ENCODE data around the gene NLRP9.

Gene NLRP9

DNA sequence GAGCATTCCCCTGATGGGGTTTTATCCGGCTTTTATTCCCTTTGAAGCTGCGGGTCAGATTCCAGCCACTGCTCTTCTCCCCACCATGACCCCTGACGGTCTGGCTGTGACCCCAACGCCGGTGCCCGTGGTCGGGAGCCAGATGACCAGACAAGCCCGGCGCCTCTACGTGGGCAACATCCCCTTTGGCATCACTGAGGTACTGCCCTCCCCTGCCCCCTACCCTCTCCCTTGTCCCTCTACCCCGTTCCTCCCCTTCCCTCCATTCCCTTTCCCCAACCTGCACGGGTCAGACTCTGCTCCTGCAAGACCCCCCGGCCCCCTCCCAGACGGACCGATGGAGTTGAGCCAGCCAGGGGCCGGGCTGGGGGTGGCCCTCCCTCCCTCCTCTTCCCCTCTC, 77.2 kb downstream of the NLRP9 start:
- Mint-ChIP-seq H3K4me3 (no peak overlapping the region), H3K9me3 (no peaks in the 10 kb centered on the region), H3K36me3 (ENCODE audit: low read depth) (peaks cover 48% of the 10 kb centered on the region), H3K27me3 (ENCODE audit: low read depth, poor library complexity) (no peaks in the 10 kb centered on the region), H3K27ac (peak overlapping the region; percentile 68), H3K4me1 (peaks cover 38% of the 10 kb centered on the region)
- DNase-seq: no peak
- TF ChIP-seq, protein P1, sequence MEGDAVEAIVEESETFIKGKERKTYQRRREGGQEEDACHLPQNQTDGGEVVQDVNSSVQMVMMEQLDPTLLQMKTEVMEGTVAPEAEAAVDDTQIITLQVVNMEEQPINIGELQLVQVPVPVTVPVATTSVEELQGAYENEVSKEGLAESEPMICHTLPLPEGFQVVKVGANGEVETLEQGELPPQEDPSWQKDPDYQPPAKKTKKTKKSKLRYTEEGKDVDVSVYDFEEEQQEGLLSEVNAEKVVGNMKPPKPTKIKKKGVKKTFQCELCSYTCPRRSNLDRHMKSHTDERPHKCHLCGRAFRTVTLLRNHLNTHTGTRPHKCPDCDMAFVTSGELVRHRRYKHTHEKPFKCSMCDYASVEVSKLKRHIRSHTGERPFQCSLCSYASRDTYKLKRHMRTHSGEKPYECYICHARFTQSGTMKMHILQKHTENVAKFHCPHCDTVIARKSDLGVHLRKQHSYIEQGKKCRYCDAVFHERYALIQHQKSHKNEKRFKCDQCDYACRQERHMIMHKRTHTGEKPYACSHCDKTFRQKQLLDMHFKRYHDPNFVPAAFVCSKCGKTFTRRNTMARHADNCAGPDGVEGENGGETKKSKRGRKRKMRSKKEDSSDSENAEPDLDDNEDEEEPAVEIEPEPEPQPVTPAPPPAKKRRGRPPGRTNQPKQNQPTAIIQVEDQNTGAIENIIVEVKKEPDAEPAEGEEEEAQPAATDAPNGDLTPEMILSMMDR (IDR thresholded peaks at IDR 0.05): no peak

DNA sequence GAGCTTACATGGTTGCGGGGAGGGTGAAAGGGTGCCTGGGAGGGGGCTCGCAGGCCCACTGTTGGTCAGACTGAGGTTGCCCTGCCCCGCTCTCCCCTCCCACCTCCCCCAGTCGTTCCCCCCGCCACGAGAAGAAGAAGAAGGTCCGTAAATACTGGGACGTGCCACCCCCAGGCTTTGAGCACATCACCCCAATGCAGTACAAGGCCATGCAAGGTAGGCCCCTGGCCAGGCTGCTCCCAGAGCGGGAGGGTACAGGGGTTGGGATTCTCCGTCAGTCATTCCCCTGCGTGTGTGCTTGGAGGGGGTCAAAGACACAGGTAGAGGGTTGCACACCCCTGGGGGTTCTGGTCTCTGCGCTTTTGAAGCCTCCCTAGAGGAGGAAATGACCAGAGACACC, 77.8 kb downstream of the NLRP9 start:
- TF ChIP-seq, protein P1 (IDR thresholded peaks at IDR 0.05): no peak
- Mint-ChIP-seq H3K9me3 (no peaks in the 10 kb centered on the region), H3K4me3 (no peak overlapping the region), H3K27me3 (ENCODE audit: low read depth, poor library complexity) (no peaks in the 10 kb centered on the region), H3K27ac (no peak overlapping the region), H3K36me3 (ENCODE audit: low read depth) (peaks cover 43% of the 10 kb centered on the region), H3K4me1 (peaks cover 43% of the 10 kb centered on the region)
- no peak for DNase-seq

DNA sequence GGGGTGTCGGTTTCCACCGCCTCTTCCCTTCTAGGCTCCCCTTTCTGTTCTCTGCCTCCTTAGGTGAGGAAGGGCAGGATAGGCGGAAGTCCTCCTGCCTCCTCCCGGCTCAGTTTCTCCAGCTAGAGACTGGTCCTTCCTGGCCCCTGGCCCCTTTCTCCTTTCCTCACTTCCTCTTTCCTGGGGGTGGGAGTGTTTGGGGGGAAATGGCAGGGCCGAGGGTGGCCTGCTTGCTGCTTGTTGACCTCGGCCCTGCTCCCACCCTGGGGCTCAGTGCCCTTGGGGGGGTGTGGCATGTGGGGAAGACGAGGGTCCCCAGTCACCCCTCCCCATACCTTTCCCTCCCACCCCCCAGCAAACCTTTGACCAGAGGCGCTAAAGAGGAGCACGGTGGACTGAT, 78.4 kb downstream of the NLRP9 start:
- no peak for DNase-seq
- TF ChIP-seq, protein P1 (IDR thresholded peaks at IDR 0.05): no peak
- peak overlapping the region; percentile 69 for H3K4me3 Mint-ChIP-seq
- no peaks in the 10 kb centered on the region for H3K9me3 Mint-ChIP-seq
- peaks cover 43% of the 10 kb centered on the region for H3K4me1 Mint-ChIP-seq
- H3K27ac Mint-ChIP-seq: peak overlapping the region; percentile 99
- H3K27me3 Mint-ChIP-seq (ENCODE audit: low read depth, poor library complexity): no peaks in the 10 kb centered on the region
- peaks cover 40% of the 10 kb centered on the region for H3K36me3 Mint-ChIP-seq (ENCODE audit: low read depth)

DNA sequence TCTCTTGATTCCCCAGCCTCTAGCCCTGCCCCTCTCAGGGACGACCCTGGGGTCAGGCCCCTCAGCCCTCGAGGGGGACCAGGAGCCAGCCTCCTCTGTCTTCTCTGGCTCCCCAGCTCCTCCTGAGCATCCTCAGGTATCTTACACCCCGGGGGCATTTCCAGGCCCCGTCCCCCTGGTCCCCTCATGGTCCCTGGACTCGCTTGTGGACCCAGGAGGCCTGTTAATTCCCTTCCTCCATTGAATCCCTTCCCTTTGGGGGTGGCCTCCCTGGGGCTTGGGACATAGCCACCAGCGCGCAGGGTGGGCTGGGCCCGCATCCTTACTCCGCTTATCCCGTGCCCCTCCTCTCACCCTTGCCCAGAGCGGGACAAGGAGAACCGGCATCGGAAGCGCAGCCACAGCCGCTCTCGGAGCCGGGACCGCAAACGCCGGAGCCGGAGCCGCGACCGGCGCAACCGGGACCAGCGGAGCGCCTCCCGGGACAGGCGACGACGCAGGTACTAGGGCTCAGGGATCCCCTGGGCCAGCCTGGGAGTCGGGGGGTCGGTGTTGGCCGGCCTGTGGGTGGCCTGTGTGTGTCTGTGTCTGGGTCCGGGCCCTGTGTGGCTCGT, 79.2 kb downstream of the NLRP9 start:
- no peaks in the 10 kb centered on the region for H3K9me3 Mint-ChIP-seq
- peaks cover 38% of the 10 kb centered on the region for H3K36me3 Mint-ChIP-seq (ENCODE audit: low read depth)
- DNase-seq: no peak
- peaks cover 43% of the 10 kb centered on the region for H3K4me1 Mint-ChIP-seq
- peak overlapping the region; percentile 99 for H3K27ac Mint-ChIP-seq
- H3K27me3 Mint-ChIP-seq (ENCODE audit: low read depth, poor library complexity): no peaks in the 10 kb centered on the region
- H3K4me3 Mint-ChIP-seq: peak overlapping the region; percentile 69
- TF ChIP-seq, protein P1 (IDR thresholded peaks at IDR 0.05): no peak

Measured in nephron progenitor cell (in vitro differentiated cells).